ENCODE measurements around the gene PPHLN1. TPM values are rescaled to one million over a fixed set of nuclear protein-coding genes. Genes with fewer than 3 reads are reported as not detected.

Gene PPHLN1
- total RNA-seq, 2 experiments from 2014 or later: 52.9 to 63.3 TPM

DNA sequence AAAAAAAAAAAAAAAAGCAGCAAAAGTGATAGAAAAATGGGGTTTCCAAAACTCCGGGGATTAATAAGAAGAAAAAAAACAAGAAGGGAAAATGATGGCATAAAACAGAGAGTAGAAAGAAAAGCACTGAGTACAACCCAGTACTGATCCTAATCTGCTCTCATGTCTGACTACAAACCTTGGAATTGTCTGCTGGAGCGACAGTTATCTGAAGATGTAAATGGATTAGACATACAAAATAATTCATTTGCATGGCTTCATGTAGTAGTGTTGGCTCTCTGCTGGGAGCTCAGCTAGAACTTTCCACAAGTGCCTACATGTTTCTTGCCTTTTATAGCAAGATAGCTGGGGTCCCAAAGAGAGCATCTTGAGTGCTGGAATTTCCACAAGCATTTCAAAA is 34.3 kb upstream of the PPHLN1 start:
- CTCF ChIA-PET: no interaction called here
- intact Hi-C loops (cut with micrococcal nuclease): no loop called here
- no peak overlapping the region for H3K4me3 Mint-ChIP-seq
- no peak overlapping the region for H3K27ac Mint-ChIP-seq
- H3K36me3 Mint-ChIP-seq (ENCODE audit: low read depth): no peaks in the 10 kb centered on the region
- no peaks in the 10 kb centered on the region for H3K27me3 Mint-ChIP-seq (ENCODE audit: low read depth)
- DNase-seq: no peak
- no peaks in the 10 kb centered on the region for H3K9me3 Mint-ChIP-seq
- H3K4me1 Mint-ChIP-seq (ENCODE audit: low read depth): no peaks in the 10 kb centered on the region

GRCh38 chr12:42296503-42297109 is 29.4 kb upstream of the PPHLN1 start:
- H3K4me1 Mint-ChIP-seq (ENCODE audit: low read depth): peaks cover 14% of the 10 kb centered on the region
- no peaks in the 10 kb centered on the region for H3K27me3 Mint-ChIP-seq (ENCODE audit: low read depth)
- H3K36me3 Mint-ChIP-seq (ENCODE audit: low read depth): no peaks in the 10 kb centered on the region
- no peak overlapping the region for H3K27ac Mint-ChIP-seq
- H3K4me3 Mint-ChIP-seq: no peak overlapping the region
- CTCF ChIA-PET: interaction anchor here (1.0 to 1.4 kb wide), 3 partner anchors 33 to 75 kb away, joined by 3 to 4 read pairs (median 3); no protein-coding TSS in a partner anchor
- DNase-seq: peak; percentile 14
- H3K9me3 Mint-ChIP-seq: no peaks in the 10 kb centered on the region
- intact Hi-C loops (cut with micrococcal nuclease): no loop called here

DNA sequence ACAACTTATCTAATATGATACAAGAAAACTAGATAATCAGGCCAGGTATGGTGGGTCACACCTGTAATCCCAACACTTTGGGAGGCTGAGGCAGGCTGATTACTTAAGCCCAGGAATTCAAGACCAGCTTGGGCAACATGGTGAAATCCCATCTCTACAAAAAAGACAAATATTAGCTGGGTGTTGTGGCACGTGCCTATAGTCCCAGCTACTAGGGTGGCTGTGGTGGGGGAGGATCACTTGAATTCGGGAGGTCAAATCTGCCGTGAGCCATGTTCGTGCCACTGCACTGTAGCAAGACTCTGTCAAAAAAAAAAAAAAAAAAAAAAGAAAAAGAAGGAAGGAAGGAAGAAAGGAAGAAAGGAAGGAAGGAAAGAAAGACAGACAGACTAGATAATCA is 27.1 kb upstream of the PPHLN1 start:
- H3K4me1 Mint-ChIP-seq (ENCODE audit: low read depth): peaks cover 14% of the 10 kb centered on the region
- no peaks in the 10 kb centered on the region for H3K9me3 Mint-ChIP-seq
- H3K4me3 Mint-ChIP-seq: no peak overlapping the region
- CTCF ChIA-PET: interaction anchor here (0.6 to 1.5 kb wide), 6 partner anchors 16 to 202 kb away, joined by 3 to 5 read pairs (median 4); no protein-coding TSS in a partner anchor
- intact Hi-C loops (cut with micrococcal nuclease): no loop called here
- no peaks in the 10 kb centered on the region for H3K36me3 Mint-ChIP-seq (ENCODE audit: low read depth)
- H3K27me3 Mint-ChIP-seq (ENCODE audit: low read depth): no peaks in the 10 kb centered on the region
- H3K27ac Mint-ChIP-seq: no peak overlapping the region
- DNase-seq: no peak

- CTCF ChIA-PET: interaction anchor here (0.6 to 1.5 kb wide), 7 partner anchors 17 to 202 kb away, joined by 3 to 5 read pairs (median 4); no protein-coding TSS in a partner anchor
- DNase-seq: peak; percentile 91
- H3K9me3 Mint-ChIP-seq: no peaks in the 10 kb centered on the region
- no peaks in the 10 kb centered on the region for H3K27me3 Mint-ChIP-seq (ENCODE audit: low read depth)
- H3K4me1 Mint-ChIP-seq (ENCODE audit: low read depth): peaks cover 14% of the 10 kb centered on the region
- peak overlapping the region; percentile 36 for H3K27ac Mint-ChIP-seq
- H3K4me3 Mint-ChIP-seq: no peak overlapping the region
- no peaks in the 10 kb centered on the region for H3K36me3 Mint-ChIP-seq (ENCODE audit: low read depth)
- intact Hi-C loops (cut with micrococcal nuclease): loop anchor here (1.0 to 2.0 kb wide), 4 partner anchors 27 to 73 kb away; partner anchors contain the start of genes PPHLN1, YAF2 and ZCRB1
Observed at GRCh38 chr12:42299392-42300308, 26.3 kb upstream of the PPHLN1 start.

- DNase-seq: no peak
- Mint-ChIP-seq H3K36me3 (ENCODE audit: low read depth) (no peaks in the 10 kb centered on the region), H3K27me3 (ENCODE audit: low read depth) (no peaks in the 10 kb centered on the region), H3K4me3 (no peak overlapping the region), H3K27ac (no peak overlapping the region), H3K4me1 (ENCODE audit: low read depth) (no peaks in the 10 kb centered on the region), H3K9me3 (no peaks in the 10 kb centered on the region)
- intact Hi-C loops (cut with micrococcal nuclease): no loop called here
- CTCF ChIA-PET: no interaction called here
Observed at GRCh38 chr12:42306297-42306696, 19.7 kb upstream of the PPHLN1 start.

- DNase-seq: no peak
- CTCF ChIA-PET: no interaction called here
- no peaks in the 10 kb centered on the region for H3K4me1 Mint-ChIP-seq (ENCODE audit: low read depth)
- no peak overlapping the region for H3K27ac Mint-ChIP-seq
- peaks cover 3% of the 10 kb centered on the region for H3K36me3 Mint-ChIP-seq (ENCODE audit: low read depth)
- no peaks in the 10 kb centered on the region for H3K9me3 Mint-ChIP-seq
- intact Hi-C loops (cut with micrococcal nuclease): no loop called here
- H3K27me3 Mint-ChIP-seq (ENCODE audit: low read depth): no peaks in the 10 kb centered on the region
- H3K4me3 Mint-ChIP-seq: no peak overlapping the region
Observed at GRCh38 chr12:42308390-42308789, 17.6 kb upstream of the PPHLN1 start.

GRCh38 chr12:42309996-42310395 is 16.0 kb upstream of the PPHLN1 start:
- CTCF ChIA-PET: no interaction called here
- Mint-ChIP-seq H3K4me1 (ENCODE audit: low read depth) (no peaks in the 10 kb centered on the region), H3K27me3 (ENCODE audit: low read depth) (no peaks in the 10 kb centered on the region), H3K27ac (no peak overlapping the region), H3K4me3 (no peak overlapping the region), H3K9me3 (no peaks in the 10 kb centered on the region), H3K36me3 (ENCODE audit: low read depth) (peaks cover 7% of the 10 kb centered on the region)
- intact Hi-C loops (cut with micrococcal nuclease): no loop called here
- no peak for DNase-seq

DNA sequence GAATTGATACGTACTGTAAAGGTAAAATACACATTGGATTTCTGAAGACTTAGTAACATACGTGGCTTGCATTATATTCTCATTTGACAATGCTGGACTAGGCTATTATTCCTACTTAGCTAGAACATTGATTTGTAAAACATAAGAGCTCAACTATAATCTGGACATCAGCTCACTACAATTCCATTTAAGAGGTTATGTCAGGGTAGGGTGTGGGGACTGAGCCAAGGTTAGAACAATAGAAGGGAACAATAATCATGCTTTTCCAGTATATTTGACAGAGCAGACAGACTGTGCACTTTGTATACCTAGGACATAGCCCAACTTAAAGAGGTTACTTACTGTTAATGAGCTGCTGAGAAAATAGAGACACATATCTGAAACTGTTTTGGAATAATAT is 10.9 kb upstream of the PPHLN1 start:
- intact Hi-C loops (cut with micrococcal nuclease): no loop called here
- no peaks in the 10 kb centered on the region for H3K27me3 Mint-ChIP-seq (ENCODE audit: low read depth)
- no peak overlapping the region for H3K4me3 Mint-ChIP-seq
- CTCF ChIA-PET: interaction anchor here (0.6 kb wide), 1 partner anchor 38 kb away, joined by 3 read pairs; no protein-coding TSS in a partner anchor
- H3K4me1 Mint-ChIP-seq (ENCODE audit: low read depth): no peaks in the 10 kb centered on the region
- H3K27ac Mint-ChIP-seq: no peak overlapping the region
- no peak for DNase-seq
- no peaks in the 10 kb centered on the region for H3K9me3 Mint-ChIP-seq
- H3K36me3 Mint-ChIP-seq (ENCODE audit: low read depth): peaks cover 16% of the 10 kb centered on the region

- intact Hi-C loops (cut with micrococcal nuclease): no loop called here
- no peak overlapping the region for H3K4me3 Mint-ChIP-seq
- no peak overlapping the region for H3K27ac Mint-ChIP-seq
- peaks cover 9% of the 10 kb centered on the region for H3K4me1 Mint-ChIP-seq (ENCODE audit: low read depth)
- CTCF ChIA-PET: no interaction called here
- no peaks in the 10 kb centered on the region for H3K27me3 Mint-ChIP-seq (ENCODE audit: low read depth)
- H3K9me3 Mint-ChIP-seq: no peaks in the 10 kb centered on the region
- peaks cover 18% of the 10 kb centered on the region for H3K36me3 Mint-ChIP-seq (ENCODE audit: low read depth)
- no peak for DNase-seq
Observed at GRCh38 chr12:42320796-42321195, 5.2 kb upstream of the PPHLN1 start.

GRCh38 chr12:42322567-42322966 is 3.4 kb upstream of the PPHLN1 start:
- Mint-ChIP-seq H3K4me3 (no peak overlapping the region), H3K36me3 (ENCODE audit: low read depth) (peaks cover 22% of the 10 kb centered on the region), H3K4me1 (ENCODE audit: low read depth) (peaks cover 16% of the 10 kb centered on the region), H3K27ac (no peak overlapping the region), H3K27me3 (ENCODE audit: low read depth) (no peaks in the 10 kb centered on the region), H3K9me3 (no peaks in the 10 kb centered on the region)
- no peak for DNase-seq
- CTCF ChIA-PET: no interaction called here
- intact Hi-C loops (cut with micrococcal nuclease): no loop called here

DNA sequence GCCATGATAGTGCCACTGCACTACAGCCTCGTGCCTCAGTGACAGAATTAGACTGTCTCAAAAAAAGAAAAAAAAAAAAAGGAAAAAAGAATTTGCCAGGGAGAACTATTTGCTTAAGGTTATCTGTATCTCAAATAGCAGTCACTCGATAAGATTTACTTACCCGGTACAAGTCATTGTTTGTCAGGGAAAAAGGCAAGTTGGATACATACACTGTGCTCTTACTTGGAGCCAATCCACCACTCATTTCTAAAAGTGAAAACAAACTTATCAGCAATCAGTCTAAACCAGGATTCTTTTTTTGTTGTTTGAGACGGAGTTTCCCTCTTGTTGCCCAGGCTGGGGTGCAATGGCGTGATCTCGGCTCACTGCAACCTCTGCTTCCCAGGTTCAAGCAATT is 2.1 kb upstream of the PPHLN1 start:
- intact Hi-C loops (cut with micrococcal nuclease): no loop called here
- no peak overlapping the region for H3K27ac Mint-ChIP-seq
- H3K9me3 Mint-ChIP-seq: no peaks in the 10 kb centered on the region
- peaks cover 27% of the 10 kb centered on the region for H3K4me1 Mint-ChIP-seq (ENCODE audit: low read depth)
- no peak overlapping the region for H3K4me3 Mint-ChIP-seq
- CTCF ChIA-PET: interaction anchor here (1.1 kb wide), 1 partner anchor 48 kb away, joined by 3 read pairs; no protein-coding TSS in a partner anchor
- H3K27me3 Mint-ChIP-seq (ENCODE audit: low read depth): no peaks in the 10 kb centered on the region
- DNase-seq: no peak
- H3K36me3 Mint-ChIP-seq (ENCODE audit: low read depth): peaks cover 17% of the 10 kb centered on the region

DNA sequence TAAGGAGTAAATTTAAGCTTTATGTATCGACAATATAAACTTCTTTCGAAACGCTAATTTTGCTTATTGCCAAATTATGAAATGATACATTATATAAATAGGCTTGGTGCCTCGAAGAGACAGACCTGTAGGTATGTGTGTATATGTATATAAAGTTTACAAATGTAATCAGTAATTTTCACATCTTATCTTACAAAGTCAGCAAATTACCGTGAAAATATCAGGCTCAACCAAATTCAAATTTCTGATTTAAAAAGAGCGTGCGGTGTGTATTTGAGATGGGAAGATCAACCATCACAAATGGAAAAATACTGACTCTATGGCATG is 678 bp upstream of the PPHLN1 start:
- peaks cover 17% of the 10 kb centered on the region for H3K36me3 Mint-ChIP-seq (ENCODE audit: low read depth)
- peaks cover 36% of the 10 kb centered on the region for H3K4me1 Mint-ChIP-seq (ENCODE audit: low read depth)
- peak overlapping the region; percentile 94 for H3K4me3 Mint-ChIP-seq
- H3K9me3 Mint-ChIP-seq: no peaks in the 10 kb centered on the region
- intact Hi-C loops (cut with micrococcal nuclease): loop anchor here (5.0 kb wide), 2 partner anchors 242 to 1432 kb away; partner anchors contain the start of genes IRAK4 and PUS7L
- no peak for DNase-seq
- no peaks in the 10 kb centered on the region for H3K27me3 Mint-ChIP-seq (ENCODE audit: low read depth)
- CTCF ChIA-PET: no interaction called here
- H3K27ac Mint-ChIP-seq: peak overlapping the region; percentile 94

Measured in activated naive CD4-positive, alpha-beta T cell treated with anti-CD3 and anti-CD28 coated beads for 36 hours (primary cell).